Stimulated activated CD4-positive, alpha-beta T cell treated with anti-CD3 and anti-CD28 coated beads, Interleukin-15, amount 100 ng/mL, for 48 hours (primary cell): ENCODE data around the gene CNST.
"Not testable (repeated sequence)": the region's sequence is repeated elsewhere in the genome, so short reads cannot be mapped to it uniquely, and the experiment has no call there.

ENCODE experiments used
- DNase-seq, 2 donors: peaks; one replicate each; pipeline ENCODE4 v3.0.0-alpha.2; 2020; ENCODE audit warnings: low read depth in 2 of 2

Gene CNST

GRCh38 chr1:246583056-246583440 lies 16.8 kb downstream of the CNST start:
- DNase-seq: no peak

GRCh38 chr1:246583448-246584185 lies 17.4 kb downstream of the CNST start:
- no peak for DNase-seq

- no peak for DNase-seq
These were observed 20.8 kb downstream of the CNST start for GRCh38 chr1:246587032-246587431.

GRCh38 chr1:246587606-246588005 lies 21.4 kb downstream of the CNST start:
- DNase-seq: no peak

GRCh38 chr1:246588159-246588721 lies 22.0 kb downstream of the CNST start:
- DNase-seq: no peak

GRCh38 chr1:246589919-246590318 lies 23.7 kb downstream of the CNST start:
- DNase-seq: not testable (repeated sequence)

GRCh38 chr1:246591047-246591446 lies 24.8 kb downstream of the CNST start:
- DNase-seq: no peak

GRCh38 chr1:246591504-246591903 lies 25.2 kb downstream of the CNST start:
- DNase-seq: no peak

- DNase-seq: no peak
These were observed 25.7 kb downstream of the CNST start for GRCh38 chr1:246591958-246592357.

- DNase-seq: no peak
These were observed 26.4 kb downstream of the CNST start for GRCh38 chr1:246592695-246593094.

GRCh38 chr1:246595146-246595545 lies 28.9 kb downstream of the CNST start:
- DNase-seq: no peak

GRCh38 chr1:246597340-246597739 lies 31.1 kb downstream of the CNST start:
- DNase-seq: no peak

GRCh38 chr1:246597971-246598370 lies 31.7 kb downstream of the CNST start:
- no peak for DNase-seq

- no peak for DNase-seq
These were observed 33.1 kb downstream of the CNST start for GRCh38 chr1:246599315-246599714.

- DNase-seq: no peak
These were observed 34.3 kb downstream of the CNST start for GRCh38 chr1:246600579-246600978.

GRCh38 chr1:246602194-246602593 lies 35.9 kb downstream of the CNST start:
- DNase-seq: peak in 1 of 2 donors; percentile 12

- not testable (repeated sequence) for DNase-seq
These were observed 39.0 kb downstream of the CNST start for GRCh38 chr1:246605231-246605630.

GRCh38 chr1:246607462-246607861 lies 41.2 kb downstream of the CNST start:
- no peak for DNase-seq

- peak in 1 of 2 donors; percentile 17 for DNase-seq
These were observed 42.5 kb downstream of the CNST start for GRCh38 chr1:246608616-246609376.

- DNase-seq: no peak
These were observed 43.4 kb downstream of the CNST start for GRCh38 chr1:246609632-246610031.

- DNase-seq: no peak
These were observed 47.0 kb downstream of the CNST start for GRCh38 chr1:246613096-246613758.

GRCh38 chr1:246617156-246617555 lies 50.9 kb downstream of the CNST start:
- DNase-seq: no peak
